GM12874 (cell line): ENCODE results near the gene RAB10.

ENCODE experiments used
- TF ChIP-seq, protein P1 (sequence below): IDR thresholded peaks from 2 replicates; pipeline ENCODE4 v1.5.1; 2011; ENCODE audit warnings: low read depth, mild to moderate bottlenecking, control low read depth, low read length, moderate library complexity; ENCODE audit not compliant: insufficient read depth

The RAB10 gene

DNA sequence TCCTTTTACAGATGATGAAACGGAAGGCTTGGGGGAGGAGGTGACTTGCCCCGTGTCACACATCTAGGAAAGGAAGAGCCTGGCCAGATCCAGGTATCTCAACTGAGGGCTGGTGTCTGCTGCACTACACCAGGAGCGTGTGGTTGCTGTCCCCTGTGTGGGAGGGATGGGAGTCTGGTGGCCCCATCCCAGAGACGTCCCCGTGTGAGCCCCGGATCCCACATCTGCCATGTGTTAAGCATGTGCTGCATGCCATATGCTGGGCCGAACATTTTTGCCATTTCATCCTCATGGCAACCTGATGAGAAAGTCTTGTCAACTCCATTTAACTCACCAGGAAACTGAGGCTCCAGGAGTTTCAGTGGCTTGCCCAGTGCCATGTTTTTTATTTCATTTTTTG is 143.2 kb downstream of the RAB10 start:
- TF ChIP-seq, protein P1, sequence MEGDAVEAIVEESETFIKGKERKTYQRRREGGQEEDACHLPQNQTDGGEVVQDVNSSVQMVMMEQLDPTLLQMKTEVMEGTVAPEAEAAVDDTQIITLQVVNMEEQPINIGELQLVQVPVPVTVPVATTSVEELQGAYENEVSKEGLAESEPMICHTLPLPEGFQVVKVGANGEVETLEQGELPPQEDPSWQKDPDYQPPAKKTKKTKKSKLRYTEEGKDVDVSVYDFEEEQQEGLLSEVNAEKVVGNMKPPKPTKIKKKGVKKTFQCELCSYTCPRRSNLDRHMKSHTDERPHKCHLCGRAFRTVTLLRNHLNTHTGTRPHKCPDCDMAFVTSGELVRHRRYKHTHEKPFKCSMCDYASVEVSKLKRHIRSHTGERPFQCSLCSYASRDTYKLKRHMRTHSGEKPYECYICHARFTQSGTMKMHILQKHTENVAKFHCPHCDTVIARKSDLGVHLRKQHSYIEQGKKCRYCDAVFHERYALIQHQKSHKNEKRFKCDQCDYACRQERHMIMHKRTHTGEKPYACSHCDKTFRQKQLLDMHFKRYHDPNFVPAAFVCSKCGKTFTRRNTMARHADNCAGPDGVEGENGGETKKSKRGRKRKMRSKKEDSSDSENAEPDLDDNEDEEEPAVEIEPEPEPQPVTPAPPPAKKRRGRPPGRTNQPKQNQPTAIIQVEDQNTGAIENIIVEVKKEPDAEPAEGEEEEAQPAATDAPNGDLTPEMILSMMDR: no peak

DNA sequence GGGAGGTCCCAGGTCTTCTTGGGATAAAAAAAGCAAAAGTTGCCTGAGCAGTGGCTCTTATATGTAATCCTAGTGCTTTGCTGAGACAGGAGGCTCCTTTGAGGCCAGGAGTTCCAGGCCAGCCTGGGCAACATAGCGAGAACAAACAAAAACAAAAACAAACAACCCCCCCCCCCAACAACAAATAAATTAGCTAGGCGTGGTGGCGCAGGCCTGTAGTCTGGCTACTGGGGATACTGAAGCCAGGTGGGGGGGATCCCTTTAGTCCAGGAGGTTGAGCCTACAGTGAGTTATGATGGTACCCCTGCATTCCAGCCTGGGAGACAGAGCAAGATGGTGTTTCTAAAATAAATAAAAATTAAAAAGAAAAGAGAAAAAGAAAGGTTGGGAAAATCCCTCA is 144.4 kb downstream of the RAB10 start:
- TF ChIP-seq, protein P1: no peak

DNA sequence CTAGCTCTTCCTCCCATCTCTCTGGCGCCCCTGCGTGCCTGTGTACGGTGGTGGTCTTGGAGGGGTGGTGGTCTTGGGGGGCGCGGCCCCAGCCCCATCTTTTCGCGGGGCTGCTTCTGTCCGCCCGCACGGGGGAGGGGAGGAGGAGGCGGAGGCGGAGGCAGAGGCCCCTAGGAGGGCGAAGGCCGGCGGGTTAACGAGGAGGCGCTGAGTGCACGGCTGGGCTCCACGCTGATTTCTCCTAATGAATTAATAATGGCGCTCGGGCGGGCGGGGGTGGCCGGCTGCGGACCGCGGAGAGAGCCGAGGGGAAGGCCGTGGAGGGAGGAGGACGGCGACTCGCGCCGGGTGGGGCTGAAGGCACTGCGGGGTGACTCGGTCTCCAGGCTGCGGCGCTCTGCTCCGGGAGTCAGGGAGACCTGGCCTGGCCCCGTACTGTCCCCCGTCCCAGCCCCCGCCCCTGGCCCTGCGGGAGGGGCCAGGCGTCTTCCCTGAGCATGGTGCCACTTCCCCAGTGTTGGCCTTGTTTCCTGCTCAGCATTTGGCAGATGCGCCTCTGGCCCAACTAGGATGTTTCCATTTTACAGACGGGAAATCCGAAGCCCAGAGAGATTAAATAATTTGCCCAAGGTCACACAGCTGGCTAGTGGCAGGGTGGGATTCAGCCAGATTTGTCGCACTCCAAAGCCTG is 145.0 kb downstream of the RAB10 start:
- TF ChIP-seq, protein P1: no peak

DNA sequence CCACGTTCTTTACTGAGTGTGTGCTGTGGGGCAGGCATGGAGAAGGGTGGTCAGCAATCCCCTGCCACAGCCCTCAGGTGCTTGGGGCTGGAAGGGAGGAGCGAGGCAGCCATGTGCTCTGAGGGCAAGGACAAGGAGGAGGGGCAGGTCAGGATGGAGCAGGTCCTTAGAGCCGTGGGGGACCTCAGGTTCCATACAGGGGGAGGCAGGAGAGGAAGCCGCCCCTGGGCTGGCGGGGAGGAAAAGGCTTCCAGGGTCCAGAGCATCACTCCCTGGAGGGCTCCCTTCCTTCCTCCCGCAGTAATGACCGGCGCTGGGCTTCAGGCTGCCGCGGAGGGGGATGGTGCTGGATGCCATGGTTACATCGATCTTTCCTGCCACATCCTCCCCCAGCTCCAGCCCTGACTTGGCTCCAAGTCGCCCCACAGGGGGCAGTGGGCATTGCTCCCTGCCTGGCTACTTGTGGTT is 145.6 kb downstream of the RAB10 start:
- TF ChIP-seq, protein P1: no peak

DNA sequence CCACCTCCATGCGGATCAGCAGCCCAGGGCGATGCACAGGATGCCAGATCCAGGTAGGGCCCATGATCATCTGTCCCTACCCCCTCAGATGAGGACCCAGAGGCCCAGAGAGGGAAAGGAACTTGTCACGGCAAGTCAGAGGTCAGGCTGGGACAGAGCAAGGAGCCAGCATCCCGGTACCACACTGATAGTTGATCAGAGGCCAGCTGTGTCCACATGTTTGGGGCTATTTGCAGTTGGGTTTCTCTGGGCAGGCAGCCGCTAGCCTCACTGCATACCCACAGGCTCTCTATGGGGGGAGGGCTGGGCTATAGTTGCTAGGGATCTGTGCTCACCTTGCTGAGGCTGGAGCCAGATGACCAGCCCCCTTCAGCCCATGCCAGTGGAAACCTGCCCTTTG is 148.6 kb downstream of the RAB10 start:
- TF ChIP-seq, protein P1: no peak

DNA sequence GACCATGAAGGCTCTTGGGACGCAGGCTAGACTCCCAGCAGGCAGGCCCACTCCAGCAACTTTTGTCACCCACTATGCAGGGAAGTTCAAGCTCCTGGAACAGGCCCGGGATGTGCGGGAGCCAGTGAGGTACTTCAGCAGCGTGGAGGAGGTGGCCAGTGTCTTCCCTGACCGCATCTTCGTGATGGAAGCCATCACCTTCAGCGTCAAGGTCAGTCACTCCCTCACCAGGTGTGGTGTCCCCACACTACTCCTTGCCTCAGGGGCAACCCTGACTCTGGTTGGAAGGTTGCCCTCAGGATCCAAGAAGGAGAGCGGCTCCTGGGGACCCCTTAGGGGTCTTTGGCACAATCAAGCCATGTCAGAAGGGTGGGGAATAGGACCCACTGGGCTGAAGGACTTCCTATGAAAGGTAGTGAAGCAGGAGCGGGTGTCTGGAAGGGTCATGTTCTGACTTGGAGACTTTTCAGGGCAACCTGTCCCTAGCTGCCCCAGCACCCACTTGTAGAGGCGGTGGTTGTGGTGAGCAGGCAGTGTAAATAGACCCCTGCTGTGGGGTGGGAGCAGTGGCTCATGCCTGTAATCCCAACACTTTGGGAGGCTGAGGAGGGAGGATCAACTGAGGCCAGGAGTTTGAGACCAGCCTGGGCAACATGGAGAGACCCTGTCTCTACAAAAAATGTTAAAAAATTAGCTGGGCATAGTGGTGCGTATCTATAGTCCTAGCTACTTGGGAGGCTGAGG is 149.2 kb downstream of the RAB10 start:
- TF ChIP-seq, protein P1: no peak

DNA sequence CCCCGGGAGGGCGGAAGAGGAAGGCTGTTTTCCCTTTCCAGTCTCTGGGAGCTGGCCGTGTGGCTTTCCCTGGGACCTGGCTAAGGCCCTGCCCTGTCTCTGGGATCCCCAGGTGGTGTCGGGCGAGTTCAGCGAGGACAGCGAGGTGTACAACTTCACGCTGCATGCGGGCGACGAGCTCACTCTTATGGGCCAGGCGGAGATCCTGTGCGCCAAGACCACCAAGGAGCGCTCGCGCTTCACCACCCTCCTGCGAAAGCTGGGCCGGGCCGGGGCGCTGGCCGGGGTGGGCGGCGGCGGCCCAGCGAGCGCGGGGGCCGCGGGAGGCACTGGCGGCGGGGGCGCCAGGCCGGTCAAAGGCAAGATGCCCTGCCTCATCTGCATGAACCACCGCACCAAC is 150.2 kb downstream of the RAB10 start:
- TF ChIP-seq, protein P1: no peak
